Measurements from ENCODE around the gene HJV. TPM values are rescaled to one million over a fixed set of nuclear protein-coding genes. Genes with fewer than 3 reads are reported as not detected.

HJV gene
- total and polyA plus RNA-seq, 5 donors from 2014 or later, result not detected

- Histone ChIP-seq H3K36me3 (ENCODE audit: control insufficient read depth, insufficient read depth, low read length) (peaks cover 42% of the 10 kb centered on the region), H3K4me1 (ENCODE audit: control insufficient read depth, insufficient read depth, low read length, poor library complexity, severe bottlenecking) (peaks cover 64% of the 10 kb centered on the region), H3K27ac (ENCODE audit: insufficient read depth, low read length, poor library complexity, severe bottlenecking) (peak overlapping the region; percentile 93), H3K27me3 (ENCODE audit: control insufficient read depth, insufficient read depth, low read length) (no peaks in the 10 kb centered on the region), H3K9me3 (ENCODE audit: control insufficient read depth in 2 of 2, low read length in 2 of 2) (no peaks in the 10 kb centered on the region), H3K4me3 (ENCODE audit: low read depth, low read length) (peak overlapping the region; percentile 97)
- H3K4me1 Mint-ChIP-seq, result peaks cover 6 to 63% (median 48%) of the 10 kb centered on the region in 4 donors
- H3K27ac Mint-ChIP-seq, result peak overlapping the region; percentile 90 to 100 (median 96)
- DNase-seq (peak in 2 of 3 donors; percentile 25 to 50), ATAC-seq (ENCODE audit: low read depth in 2 of 2) (no peak)
- H3K36me3 Mint-ChIP-seq, result peaks cover 49% of the 10 kb centered on the region
- H3K4me3 Mint-ChIP-seq, result peak overlapping the region; percentile 90 to 100 (median 98)
- H3K9me3 Mint-ChIP-seq, result peaks cover 0 to 10% (median 1%) of the 10 kb centered on the region in 7 donors
- no peaks in the 10 kb centered on the region for H3K27me3 Mint-ChIP-seq
Observed at GRCh38 chr1:145994391-145995120, 27.0 kb downstream of the HJV start.

- peaks cover 9 to 62% (median 46%) of the 10 kb centered on the region in 4 donors for H3K4me1 Mint-ChIP-seq
- H3K36me3 Mint-ChIP-seq, result peaks cover 49% of the 10 kb centered on the region
Observed at GRCh38 chr1:145993618-145994390, 27.7 kb downstream of the HJV start.

GRCh38 chr1:145992958-145993617 is 28.4 kb downstream of the HJV start:
- H3K36me3 Mint-ChIP-seq, result peaks cover 49% of the 10 kb centered on the region
- no peaks in the 10 kb centered on the region for H3K27me3 ChIP-seq (ENCODE audit: control insufficient read depth, insufficient read depth, low read length)
- peak overlapping the region; percentile 93 for H3K27ac ChIP-seq (ENCODE audit: insufficient read depth, low read length, poor library complexity, severe bottlenecking)
- peak overlapping the region; percentile 96 to 100 (median 97) for H3K27ac Mint-ChIP-seq
- peaks cover 50% of the 10 kb centered on the region for H3K4me1 ChIP-seq (ENCODE audit: control insufficient read depth, insufficient read depth, low read length, poor library complexity, severe bottlenecking)
- H3K4me3 Mint-ChIP-seq, result peak overlapping the region; percentile 90 to 100 (median 98)
- DNase-seq (no peak), ATAC-seq (ENCODE audit: low read depth in 2 of 2) (no peak)
- H3K36me3 ChIP-seq (ENCODE audit: control insufficient read depth, insufficient read depth, low read length), result peaks cover 42% of the 10 kb centered on the region
- no peaks in the 10 kb centered on the region for H3K27me3 Mint-ChIP-seq
- H3K4me3 ChIP-seq (ENCODE audit: low read depth, low read length), result peak overlapping the region; percentile 97
- H3K4me1 Mint-ChIP-seq, result peaks cover 14 to 61% (median 46%) of the 10 kb centered on the region in 4 donors
- H3K9me3 Mint-ChIP-seq, result peaks cover 0 to 10% (median 1%) of the 10 kb centered on the region in 7 donors
- H3K9me3 ChIP-seq (ENCODE audit: control insufficient read depth in 2 of 2, low read length in 2 of 2), result no peaks in the 10 kb centered on the region

More at GRCh38 chr1:145993618-145994390, 27.7 kb downstream of the HJV start:
- peak overlapping the region; percentile 93 for H3K27ac ChIP-seq (ENCODE audit: insufficient read depth, low read length, poor library complexity, severe bottlenecking)
- peak overlapping the region; percentile 97 for H3K4me3 ChIP-seq (ENCODE audit: low read depth, low read length)
- H3K36me3 ChIP-seq (ENCODE audit: control insufficient read depth, insufficient read depth, low read length), result peaks cover 42% of the 10 kb centered on the region
- no peak for DNase-seq
- Mint-ChIP-seq H3K9me3 (peaks cover 0 to 10% (median 1%) of the 10 kb centered on the region in 7 donors), H3K27me3 (no peaks in the 10 kb centered on the region), H3K27ac (peak overlapping the region; percentile 96 to 100 (median 97)), H3K4me3 (peak overlapping the region; percentile 90 to 100 (median 98))
- no peaks in the 10 kb centered on the region for H3K9me3 ChIP-seq (ENCODE audit: control insufficient read depth in 2 of 2, low read length in 2 of 2)
- no peaks in the 10 kb centered on the region for H3K27me3 ChIP-seq (ENCODE audit: control insufficient read depth, insufficient read depth, low read length)
- H3K4me1 ChIP-seq (ENCODE audit: control insufficient read depth, insufficient read depth, low read length, poor library complexity, severe bottlenecking), result peaks cover 57% of the 10 kb centered on the region
- no peak for ATAC-seq (ENCODE audit: low read depth in 2 of 2)

GRCh38 chr1:145992502-145992936 is 29.0 kb downstream of the HJV start:
- Histone ChIP-seq H3K27ac (ENCODE audit: insufficient read depth, low read length, poor library complexity, severe bottlenecking) (peak overlapping the region; percentile 93), H3K27me3 (ENCODE audit: control insufficient read depth, insufficient read depth, low read length) (no peaks in the 10 kb centered on the region), H3K4me1 (ENCODE audit: control insufficient read depth, insufficient read depth, low read length, poor library complexity, severe bottlenecking) (peaks cover 50% of the 10 kb centered on the region), H3K9me3 (ENCODE audit: control insufficient read depth in 2 of 2, low read length in 2 of 2) (no peaks in the 10 kb centered on the region), H3K36me3 (ENCODE audit: control insufficient read depth, insufficient read depth, low read length) (peaks cover 42% of the 10 kb centered on the region), H3K4me3 (ENCODE audit: low read depth, low read length) (peak overlapping the region; percentile 97)
- H3K27ac Mint-ChIP-seq, result peak overlapping the region; percentile 83 to 96 (median 85)
- peaks cover 0 to 10% (median 1%) of the 10 kb centered on the region in 7 donors for H3K9me3 Mint-ChIP-seq
- H3K27me3 Mint-ChIP-seq, result no peaks in the 10 kb centered on the region
- peaks cover 18 to 61% (median 48%) of the 10 kb centered on the region in 4 donors for H3K4me1 Mint-ChIP-seq
- no peak for ATAC-seq (ENCODE audit: low read depth in 2 of 2)
- DNase-seq, result peak in 1 of 3 donors; percentile 22
- H3K4me3 Mint-ChIP-seq, result peak overlapping the region; percentile 90 to 100 (median 98)
- H3K36me3 Mint-ChIP-seq, result peaks cover 49% of the 10 kb centered on the region

GRCh38 chr1:145991735-145992412 is 29.7 kb downstream of the HJV start:
- H3K27me3 ChIP-seq (ENCODE audit: control insufficient read depth, insufficient read depth, low read length), result no peaks in the 10 kb centered on the region
- H3K4me3 ChIP-seq (ENCODE audit: low read depth, low read length), result peak overlapping the region; percentile 97
- peaks cover 19 to 59% (median 49%) of the 10 kb centered on the region in 4 donors for H3K4me1 Mint-ChIP-seq
- H3K27ac Mint-ChIP-seq, result peak overlapping the region in 2 of 3 donors; percentile 88 to 96
- peak overlapping the region; percentile 93 for H3K27ac ChIP-seq (ENCODE audit: insufficient read depth, low read length, poor library complexity, severe bottlenecking)
- H3K4me3 Mint-ChIP-seq, result peak overlapping the region; percentile 90 to 100 (median 98)
- H3K27me3 Mint-ChIP-seq, result no peaks in the 10 kb centered on the region
- peaks cover 0 to 10% (median 1%) of the 10 kb centered on the region in 7 donors for H3K9me3 Mint-ChIP-seq
- H3K4me1 ChIP-seq (ENCODE audit: control insufficient read depth, insufficient read depth, low read length, poor library complexity, severe bottlenecking), result peaks cover 45% of the 10 kb centered on the region
- ATAC-seq (ENCODE audit: low read depth in 2 of 2) (no peak), DNase-seq (peak in 1 of 3 donors; percentile 24)
- peaks cover 49% of the 10 kb centered on the region for H3K36me3 Mint-ChIP-seq
- peaks cover 42% of the 10 kb centered on the region for H3K36me3 ChIP-seq (ENCODE audit: control insufficient read depth, insufficient read depth, low read length)
- H3K9me3 ChIP-seq (ENCODE audit: control insufficient read depth in 2 of 2, low read length in 2 of 2), result no peaks in the 10 kb centered on the region

- Histone ChIP-seq H3K9me3 (ENCODE audit: control insufficient read depth in 2 of 2, low read length in 2 of 2) (no peaks in the 10 kb centered on the region), H3K27me3 (ENCODE audit: control insufficient read depth, insufficient read depth, low read length) (no peaks in the 10 kb centered on the region), H3K27ac (ENCODE audit: insufficient read depth, low read length, poor library complexity, severe bottlenecking) (peak overlapping the region; percentile 42), H3K4me3 (ENCODE audit: low read depth, low read length) (peak overlapping the region; percentile 40), H3K4me1 (ENCODE audit: control insufficient read depth, insufficient read depth, low read length, poor library complexity, severe bottlenecking) (peaks cover 51% of the 10 kb centered on the region), H3K36me3 (ENCODE audit: control insufficient read depth, insufficient read depth, low read length) (peaks cover 36% of the 10 kb centered on the region)
- Mint-ChIP-seq H3K36me3 (peaks cover 37% of the 10 kb centered on the region), H3K9me3 (peaks cover 0 to 4% (median 1%) of the 10 kb centered on the region in 7 donors), H3K4me1 (peaks cover 19 to 70% (median 55%) of the 10 kb centered on the region in 4 donors), H3K4me3 (peak overlapping the region; percentile 90 to 100 (median 98)), H3K27ac (peak overlapping the region; percentile 62 to 82 (median 68)), H3K27me3 (no peaks in the 10 kb centered on the region)
- ATAC-seq (ENCODE audit: low read depth in 2 of 2), result no peak
- peak in 1 of 3 donors; percentile 10 for DNase-seq
Observed at GRCh38 chr1:145990249-145990855, 31.2 kb downstream of the HJV start.

All from CD4-positive, CD25-positive, alpha-beta regulatory T cell (primary cell).